ENCODE data around the gene RINL.
"Not testable (repeated sequence)": the region's sequence is repeated elsewhere in the genome, so short reads cannot be mapped to it uniquely, and the experiment has no call there.

The RINL gene

DNA sequence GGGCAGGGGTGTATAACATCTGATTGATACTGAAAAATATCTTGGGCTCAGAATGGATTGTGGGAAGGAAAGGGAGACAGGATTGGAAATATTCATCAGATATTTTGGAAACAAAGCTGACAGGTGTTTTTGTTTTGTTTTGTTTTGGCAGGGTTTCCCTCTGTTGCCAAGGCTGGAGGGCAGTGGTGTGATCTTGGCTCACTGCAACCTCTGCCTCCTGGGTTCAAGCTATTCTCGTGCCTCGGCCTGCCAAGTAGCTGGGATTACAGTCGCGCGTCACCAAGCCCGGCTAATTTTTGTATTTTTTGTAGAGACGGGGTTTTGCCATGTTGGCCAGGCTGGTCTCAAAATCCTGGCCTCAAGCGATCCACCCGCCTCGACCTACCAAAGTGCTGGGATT is 4.7 kb downstream of the RINL start:
- not testable (repeated sequence) for DNase-seq

DNA sequence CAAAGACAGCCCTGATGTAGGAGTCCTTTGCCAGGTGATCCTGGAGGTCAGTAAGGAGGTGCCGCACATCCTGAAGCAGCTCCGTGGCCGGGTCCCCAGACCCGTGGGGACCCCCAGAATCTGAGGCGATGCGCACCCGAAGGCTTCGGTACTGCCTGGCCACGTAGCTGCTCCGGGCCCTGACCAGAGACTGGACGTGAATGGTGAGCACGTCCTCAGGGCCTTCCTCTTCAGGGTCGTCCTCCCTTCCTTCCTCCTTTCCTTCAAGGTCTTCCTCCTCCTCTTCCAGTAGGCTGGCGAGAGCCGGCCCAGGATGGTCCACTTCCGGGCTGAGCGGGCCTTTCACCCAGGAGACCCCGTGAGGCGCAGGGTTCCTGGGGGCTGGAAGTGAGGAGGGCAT is 7.5 kb downstream of the RINL start:
- no peak for DNase-seq

DNA sequence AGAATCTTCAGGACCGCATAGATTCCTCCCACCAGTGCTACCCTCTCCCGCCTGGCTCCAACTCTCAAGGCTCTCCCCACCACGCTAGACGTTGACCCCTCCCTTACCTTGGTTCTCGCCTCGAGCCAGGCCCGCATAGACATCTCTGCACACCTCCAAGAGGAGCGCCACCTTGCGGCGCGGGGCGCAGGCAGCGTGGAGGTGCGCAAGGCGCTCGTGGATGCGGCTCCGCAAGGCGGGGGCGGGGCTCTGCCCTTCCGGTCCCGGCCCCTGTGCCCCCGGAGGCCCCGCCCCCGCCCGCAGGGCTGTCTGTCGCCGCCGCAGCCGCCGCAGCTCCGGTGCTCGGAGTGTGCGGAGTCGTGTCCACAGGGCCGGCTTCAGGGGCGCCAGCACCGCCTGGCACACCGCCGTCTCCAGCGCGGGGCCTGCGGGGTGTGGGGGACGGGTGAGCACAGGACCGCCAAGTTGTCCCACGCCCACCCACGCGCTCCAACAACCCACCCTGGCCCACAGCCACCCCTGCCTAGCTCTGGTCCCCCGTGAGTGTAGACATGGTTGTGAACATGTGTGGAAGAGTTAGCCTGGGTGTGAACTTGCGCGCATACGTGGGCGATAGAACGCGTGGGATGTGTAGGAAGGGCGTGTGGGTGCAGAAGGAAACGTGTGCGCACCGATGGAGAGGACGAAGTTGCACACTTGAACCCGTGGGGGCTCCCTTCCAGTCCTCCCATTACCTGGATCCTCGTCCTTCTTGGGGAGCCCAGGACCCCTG is 8.1 kb downstream of the RINL start:
- peak; percentile 96 for DNase-seq

DNA sequence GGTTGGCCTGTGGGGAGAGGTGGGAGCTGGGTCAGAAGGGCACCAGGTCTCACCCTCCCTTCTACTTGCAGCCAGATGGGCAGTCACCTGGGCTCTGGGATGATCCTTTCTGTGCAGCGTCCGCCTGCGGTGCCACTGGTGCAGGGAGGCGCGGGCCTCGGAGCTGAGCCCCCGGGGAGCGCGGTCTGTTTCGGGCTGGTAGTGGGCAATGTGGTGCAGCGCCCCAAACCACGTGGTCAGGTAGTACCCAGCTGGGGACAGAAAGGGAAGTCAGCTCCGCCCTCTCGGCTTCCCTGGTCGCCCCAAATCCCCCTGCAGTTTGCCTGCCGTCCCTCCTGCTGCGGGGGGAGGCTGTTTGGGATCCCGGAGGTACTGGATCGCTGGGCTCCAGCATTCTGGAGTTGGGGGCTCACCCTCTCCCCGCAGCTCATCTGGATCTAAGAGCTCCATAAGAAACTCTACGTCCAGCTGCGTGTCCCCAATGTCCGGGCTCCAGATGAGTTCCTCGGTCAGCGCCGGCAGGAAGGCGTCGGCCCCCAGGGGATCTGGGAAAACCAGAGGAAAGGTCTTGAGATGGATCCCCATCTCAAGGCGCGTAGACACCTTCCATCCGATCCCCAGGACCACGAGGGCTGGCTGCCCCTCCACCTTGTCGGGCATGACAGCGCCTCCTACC is 8.8 kb downstream of the RINL start:
- DNase-seq: peak; percentile 33 to 50

DNA sequence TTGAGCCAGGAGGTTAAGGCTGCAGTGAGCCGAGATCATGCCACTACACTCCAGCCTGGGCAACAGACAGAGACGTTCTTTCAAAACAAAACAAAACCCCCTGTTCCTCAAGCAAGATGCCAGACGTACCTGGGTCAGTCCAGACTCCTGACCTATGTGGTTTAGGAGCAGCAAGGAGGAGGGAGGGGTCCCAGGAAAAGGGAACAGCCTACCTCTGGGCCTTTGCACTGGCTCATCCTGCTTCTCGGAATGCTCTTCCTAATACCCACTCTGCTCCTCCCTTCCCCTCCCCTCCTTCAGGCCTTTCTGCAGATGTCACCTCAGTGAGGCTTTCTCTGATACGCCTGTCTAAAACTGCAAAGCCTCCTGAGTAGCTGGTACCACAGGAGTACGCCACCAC is 9.5 kb downstream of the RINL start:
- no peak for DNase-seq

DNA sequence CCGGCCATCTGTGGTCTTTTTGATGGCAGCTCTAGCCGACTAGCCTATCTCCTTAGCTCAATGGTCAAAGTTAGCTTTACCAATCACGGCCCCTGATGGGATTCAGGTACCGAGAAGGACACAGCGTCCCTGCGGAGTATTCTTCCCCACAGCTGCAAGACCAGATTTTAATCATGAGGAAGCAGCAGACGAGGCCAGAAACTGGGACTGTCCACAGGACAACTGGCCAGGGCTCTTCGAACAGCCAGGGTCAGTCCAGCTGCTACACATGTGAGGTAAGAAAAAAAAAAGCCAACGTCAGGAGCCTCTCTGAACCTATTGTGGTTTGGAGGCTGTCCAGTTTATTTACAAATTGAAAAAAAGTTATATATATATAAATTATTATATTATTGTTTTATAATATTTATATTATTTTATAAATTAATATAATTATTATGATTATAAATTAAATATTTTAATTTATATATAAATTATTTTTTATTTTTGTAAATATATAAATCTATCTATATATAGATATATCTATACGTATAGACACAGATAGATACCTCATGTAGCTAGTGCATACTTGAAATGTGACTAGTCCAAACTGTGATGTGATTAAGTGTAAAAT is 10.8 kb downstream of the RINL start:
- DNase-seq: no peak

DNA sequence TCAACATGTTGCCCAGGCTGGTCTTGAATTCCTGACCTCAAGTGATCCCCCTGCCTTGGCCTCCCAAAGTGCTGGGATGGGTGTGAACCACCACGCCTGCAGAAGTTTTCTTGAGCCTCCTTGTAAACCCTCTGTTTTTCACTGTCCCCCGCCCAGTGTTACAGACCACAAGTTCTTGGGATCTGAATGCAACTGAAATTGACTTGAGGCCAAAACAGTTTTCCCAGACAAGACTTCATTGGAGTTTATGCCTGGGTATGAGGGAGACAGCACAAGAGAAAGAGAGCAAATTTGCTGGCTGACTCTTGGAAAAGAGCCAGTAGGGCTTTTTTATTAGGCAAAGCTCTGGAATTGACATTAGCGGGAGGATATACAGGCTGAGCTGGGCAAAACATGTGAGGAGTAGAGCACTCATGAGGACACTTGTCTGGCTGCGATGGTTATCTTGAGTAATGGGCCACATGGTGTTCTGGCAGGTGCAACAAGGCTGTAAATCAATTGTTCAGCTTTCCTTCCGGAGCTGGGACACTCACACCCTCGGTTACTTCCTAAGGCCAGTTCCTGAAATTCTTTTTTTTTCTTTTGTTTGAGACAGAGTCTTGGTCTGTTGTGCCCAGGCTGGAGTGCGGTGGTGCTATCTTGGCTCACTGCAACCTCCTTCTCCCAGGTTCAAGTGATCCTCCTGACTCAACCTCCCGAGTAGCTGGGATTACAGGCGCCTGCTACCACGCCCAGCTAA is 15.6 kb downstream of the RINL start:
- no peak for DNase-seq

DNA sequence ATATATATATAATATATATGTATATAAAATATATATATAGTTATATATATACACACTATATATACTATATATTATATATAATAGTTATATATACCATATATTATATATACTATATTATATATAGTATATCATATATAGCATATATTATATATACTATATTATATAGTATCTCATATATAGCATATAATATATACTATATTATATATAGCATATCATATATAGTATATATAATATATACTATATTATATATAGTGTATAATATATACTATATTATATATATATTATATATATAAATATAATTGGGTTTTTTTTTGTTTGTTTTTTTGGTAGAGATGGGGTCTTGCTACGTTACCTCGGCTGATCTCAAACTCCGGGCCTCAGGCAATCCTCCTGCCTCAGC is 16.7 kb downstream of the RINL start:
- DNase-seq: no peak

DNA sequence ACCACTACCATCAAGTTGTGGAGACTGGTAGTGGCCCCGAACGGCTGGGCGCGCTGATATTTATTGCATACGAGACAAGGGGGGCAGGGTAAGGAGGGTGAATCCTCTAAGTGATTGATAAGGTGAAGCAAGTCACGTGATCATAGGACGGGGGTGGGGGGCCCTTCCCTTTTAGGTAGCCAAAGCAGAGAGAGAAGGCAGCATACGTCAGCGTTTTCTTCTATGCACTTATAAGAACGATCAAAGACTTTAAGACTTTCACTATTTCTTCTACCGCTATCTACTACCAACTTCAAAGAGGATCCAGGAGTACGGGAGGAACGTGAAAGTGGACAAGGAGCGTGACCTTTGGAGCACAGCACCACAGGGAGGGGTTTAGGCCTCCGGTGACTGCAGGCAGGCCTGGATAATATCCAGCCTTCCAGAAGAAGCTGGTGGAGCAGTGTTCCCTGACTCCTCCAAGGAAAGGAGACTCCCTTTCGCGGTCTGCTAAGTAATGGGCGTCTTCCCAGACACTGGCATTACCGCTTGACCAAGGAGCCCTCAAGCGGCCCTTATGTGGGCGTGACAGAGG is 18.4 kb downstream of the RINL start:
- not testable (repeated sequence) for DNase-seq

DNA sequence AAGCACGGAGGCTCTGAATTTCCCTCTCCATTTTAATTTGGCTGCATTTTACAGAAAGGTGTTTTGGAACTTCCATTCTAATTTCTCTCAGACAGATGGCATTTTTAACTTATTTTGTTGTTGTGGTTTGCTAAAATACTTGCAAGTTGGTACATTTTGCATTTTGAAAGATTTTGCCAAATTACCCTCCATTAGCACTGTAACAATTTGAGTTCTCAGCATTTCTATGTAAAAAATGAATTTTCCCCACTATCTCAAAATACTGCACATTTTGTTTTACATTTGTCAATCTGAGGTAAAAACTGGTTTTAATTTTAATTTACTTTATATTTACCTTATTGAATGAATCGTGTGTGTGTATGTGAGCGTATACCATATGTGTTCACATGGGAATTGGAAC is 21.3 kb downstream of the RINL start:
- no peak for DNase-seq

DNA sequence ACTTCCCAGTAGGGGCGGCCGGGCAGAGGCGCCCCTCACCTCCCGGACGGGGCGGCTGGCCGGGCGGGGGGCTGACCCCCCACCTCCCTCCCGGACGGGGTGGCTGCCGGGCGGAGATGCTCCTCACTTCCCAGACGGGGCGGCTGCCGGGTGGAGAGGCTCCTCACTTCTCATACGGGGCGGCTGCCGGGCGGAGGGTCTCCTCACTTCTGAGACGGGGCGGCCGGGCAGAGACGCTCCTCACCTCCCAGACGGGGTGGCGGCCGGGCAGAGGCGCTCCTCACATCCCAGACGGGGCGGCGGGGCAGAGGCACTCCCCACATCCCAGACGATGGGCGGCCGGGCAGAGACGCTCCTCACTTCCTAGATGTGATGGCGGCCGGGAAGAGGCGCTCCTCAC is 22.3 kb downstream of the RINL start:
- not testable (repeated sequence) for DNase-seq

DNA sequence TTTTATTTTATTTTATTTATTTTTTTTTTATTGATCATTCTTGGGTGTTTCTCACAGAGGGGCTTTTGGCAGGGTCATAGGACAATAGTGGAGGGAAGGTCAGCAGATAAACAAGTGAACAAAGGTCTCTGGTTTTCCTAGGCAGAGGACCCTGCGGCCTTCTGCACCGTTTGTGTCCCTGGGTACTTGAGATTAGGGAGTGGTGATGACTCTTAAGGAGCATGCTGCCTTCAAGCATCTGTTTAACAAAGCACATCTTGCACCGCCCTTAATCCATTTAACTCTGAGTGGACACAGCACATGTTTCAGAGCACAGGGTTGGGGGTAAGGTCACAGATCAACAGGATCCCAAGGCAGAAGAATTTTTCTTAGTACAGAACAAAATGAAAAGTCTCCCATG is 23.1 kb downstream of the RINL start:
- not testable (repeated sequence) for DNase-seq

DNA sequence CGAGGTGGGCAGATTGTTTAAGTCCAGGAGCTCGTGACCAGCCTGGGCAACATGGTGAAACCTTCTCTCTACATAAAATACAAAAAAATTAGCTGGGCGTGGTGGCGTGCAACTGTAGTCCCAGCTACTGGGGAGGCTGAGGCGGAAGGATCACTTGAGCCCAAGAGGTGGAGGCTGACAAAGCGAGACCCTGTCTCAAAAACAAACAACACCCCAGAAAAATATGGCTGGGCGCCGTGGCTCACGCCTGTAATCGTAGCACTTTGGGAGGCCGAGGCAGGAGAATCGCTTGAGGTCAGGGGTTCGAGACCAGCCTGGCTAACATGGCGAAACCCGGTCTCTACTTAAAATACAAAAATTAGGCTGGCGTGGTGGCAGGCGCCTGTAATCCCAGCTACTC is 24.9 kb downstream of the RINL start:
- no peak for DNase-seq

DNA sequence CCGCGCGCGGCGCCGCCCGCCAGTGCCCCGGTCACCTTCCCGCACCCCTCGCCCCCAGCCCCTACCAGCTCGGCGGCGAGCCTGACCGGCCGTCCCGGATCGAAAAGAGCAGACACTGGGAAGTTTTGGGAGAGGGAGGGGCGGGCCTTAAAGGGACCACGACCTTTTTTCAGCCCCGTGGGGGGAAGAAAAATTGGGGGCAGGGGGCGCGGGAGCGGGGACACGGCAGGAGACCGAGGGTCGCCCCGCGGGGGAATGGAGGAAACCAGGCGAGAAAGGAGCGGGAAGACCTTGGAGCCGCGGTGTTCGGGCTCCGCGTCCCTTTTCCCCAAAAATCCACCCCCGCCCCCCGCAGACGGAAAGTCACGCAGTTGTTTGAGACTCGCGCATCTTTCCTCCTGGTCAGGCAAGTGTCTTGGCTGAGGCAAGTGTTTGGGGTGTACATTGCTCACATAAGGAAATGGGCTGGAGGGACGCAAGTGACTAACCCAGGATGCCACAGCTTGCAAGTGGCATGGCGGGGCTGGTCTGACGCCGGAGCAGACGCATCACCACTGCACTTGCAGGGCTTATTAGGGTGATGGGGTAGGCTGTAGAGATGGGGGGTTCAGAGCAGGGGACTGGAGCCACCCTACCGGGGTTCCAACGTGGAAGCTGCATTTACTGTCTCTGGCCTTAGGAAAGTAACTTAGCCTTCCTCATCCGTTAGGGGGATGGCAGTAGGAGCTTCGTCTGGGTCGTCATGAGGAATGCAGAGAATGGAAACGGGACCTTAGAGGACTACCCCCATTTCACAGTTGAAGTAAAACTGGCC is 25.6 kb downstream of the RINL start:
- peak; percentile 68 to 76 for DNase-seq

DNA sequence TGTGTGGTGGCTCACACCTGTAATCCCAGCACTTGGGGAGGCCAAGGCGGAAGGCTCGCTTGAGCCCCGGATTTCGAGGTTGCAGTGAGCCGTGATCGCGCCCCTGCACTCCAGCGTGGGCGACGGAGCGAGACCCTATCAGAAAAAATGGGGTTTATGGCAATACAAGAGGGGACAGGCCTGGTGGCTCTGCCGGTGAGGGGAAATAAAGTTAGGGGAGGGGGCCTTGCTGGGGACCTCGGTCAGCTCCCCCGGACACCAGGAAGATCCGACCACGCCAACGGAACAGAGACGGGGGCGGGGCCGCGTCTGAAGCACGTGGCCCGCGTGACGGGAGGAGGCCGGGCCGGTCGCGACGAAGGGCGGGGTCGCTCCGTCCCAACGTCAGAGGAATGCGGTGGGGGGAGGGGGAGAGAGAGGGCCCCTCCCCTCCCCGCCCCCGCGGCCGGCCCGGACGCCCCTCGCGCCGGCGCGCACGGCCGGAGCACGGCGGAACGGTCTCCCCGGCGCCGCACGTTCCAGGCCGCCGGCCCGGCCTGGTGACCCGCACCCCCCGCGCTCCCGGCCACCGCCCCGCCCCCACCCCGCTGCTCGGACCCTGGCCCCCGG is 26.3 kb downstream of the RINL start:
- peak; percentile 91 to 92 for DNase-seq

DNA sequence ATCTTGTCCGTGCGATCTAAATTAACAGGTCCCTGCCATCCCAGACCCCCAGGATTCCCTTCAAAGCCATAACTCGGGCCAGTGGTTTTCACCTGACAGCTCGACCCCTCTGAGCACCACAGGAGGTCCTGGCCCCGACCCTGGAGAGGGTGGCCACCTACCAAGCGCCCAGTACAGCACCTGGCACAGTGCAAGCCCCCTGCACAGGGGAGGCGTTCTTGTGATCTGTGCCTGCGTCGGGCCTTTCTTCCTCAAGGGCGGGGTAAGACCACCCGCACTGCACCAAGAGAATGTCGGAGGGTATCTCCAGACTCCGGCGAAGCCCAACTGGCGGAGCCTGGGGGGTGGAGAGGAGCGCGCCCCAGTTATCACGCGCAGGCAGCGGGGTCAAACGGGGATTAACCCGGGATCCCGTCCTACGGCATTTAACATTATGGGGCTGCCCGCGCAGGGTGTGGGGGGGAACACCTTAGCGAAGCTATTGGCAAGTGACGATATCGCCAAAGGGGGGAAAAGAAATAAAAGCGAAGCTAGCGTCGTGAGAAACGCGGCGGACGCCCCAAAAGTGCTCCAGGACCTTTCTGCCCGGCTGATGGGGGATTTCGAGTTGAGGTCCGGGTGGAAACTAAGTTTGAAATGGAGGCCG is 27.0 kb downstream of the RINL start:
- peak; percentile 51 to 54 for DNase-seq

DNA sequence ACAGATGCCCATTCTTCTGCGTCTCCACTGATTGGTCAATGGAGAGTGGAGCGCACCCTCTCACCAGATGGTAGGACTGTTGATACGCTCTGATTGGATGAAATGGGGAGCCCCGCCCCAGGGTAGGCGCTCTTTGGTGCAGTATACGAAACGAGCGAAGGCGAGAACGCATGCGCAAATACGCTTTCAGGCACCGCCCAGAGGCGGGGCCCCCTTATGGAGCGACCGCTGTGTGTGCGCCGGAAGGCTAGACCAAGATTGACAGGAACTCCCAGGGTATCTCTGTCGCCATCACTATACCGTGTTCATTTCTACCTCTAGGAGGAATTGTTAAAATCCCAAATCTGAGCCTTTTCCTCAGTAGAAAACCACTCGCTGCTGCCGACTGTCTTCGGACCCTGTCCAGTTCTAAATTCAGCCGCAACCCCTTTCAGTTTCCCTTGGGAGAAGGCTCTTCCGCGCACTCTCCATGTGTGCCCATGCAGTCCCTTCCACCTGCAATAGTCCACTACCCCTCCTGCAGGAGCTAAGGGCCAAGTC is 27.6 kb downstream of the RINL start:
- no peak for DNase-seq

DNA sequence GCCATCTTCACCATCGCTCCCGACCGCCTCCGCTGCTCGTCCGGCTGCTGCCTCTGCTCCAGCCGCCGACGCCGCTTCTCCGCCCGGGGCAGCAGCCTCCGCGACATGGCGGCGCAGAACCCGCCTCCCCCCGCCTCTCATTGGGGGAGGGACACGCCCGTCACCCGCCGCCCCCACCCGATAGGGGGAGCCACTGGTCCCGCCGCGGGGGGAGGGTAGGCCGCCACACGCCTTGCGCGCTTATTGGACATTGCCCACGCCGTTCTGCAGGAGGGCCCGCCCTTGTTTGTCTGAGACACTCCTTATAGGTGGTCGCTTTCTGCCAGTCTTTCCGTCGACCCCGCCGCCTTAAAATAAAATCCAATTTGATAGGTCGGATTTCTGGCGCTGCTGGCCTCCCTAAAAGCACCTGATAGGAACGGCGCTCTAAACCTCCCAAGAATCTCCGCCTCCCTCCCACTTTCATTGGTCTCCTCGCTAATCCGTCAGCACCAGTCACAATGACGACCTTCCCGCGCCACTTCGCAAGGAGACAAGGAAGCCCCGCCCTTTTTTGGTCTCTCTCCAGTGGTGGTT is 28.1 kb downstream of the RINL start, which contains the start of gene HNRNPL:
Gene HNRNPL (minus strand): TSS at position 127 of the 576 bp plus-strand sequence. CDS start 20 bp downstream, at position 107.
- DNase-seq: peak; percentile 100

DNA sequence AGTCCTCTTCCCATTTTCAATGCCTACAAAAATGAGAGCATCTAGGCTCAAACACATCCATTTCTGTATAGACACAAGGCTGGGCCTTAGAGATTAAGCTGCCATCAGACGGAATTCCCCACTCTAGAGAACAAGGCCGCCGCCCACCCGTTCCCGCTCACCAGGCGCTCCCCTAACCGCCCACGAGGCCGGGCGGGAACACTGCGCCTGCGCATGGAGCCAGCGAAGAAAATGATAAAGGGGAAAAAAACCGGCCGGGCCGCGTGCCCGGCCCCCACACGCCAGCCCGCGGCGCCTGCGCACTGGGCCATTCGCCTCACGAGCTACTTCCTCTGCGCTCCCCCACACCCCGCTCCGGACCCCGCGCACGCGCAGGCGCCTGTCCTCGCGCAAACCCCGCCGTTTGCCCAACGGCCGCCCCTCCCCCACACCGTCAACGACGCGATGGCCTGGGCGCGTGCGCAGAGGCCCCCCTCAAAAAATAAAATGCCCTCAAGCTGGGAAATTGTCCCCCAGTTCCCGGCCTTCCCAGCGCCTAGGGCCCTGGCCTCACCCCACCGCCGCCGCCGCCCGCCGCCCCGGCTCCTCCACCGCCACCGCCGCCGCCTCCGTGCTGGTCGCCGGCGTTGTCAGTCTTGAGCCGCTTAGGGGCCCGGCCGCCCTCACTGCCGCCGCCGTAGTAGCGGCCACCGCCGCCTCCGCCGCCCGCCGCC is 28.8 kb downstream of the RINL start:
- peak; percentile 97 to 98 for DNase-seq
